Aorta (tissue), 5 donors: ENCODE results near the gene SLC6A12. TPM values are rescaled to one million over a fixed set of nuclear protein-coding genes. Genes with fewer than 3 reads are reported as not detected.

Experiments used
- ATAC-seq: fragments of 200-7000 bp; cut with Tn5 transposase; one replicate; pipeline ENCODE4 v1.9.1; 2022; ENCODE audit warnings: moderate library complexity; ENCODE audit not compliant: low FRiP score
- DNase-seq, 2 donors: peaks; one replicate each; pipeline ENCODE4 v3.0.0-alpha.2; 2020
- H3K27ac ChIP-seq, 2 donors: one replicate each; pipeline ENCODE4 v1.5.1; 2013; ENCODE audit warnings: low read length in 2 of 2, mild to moderate bottlenecking in 2 of 2, moderate library complexity in 2 of 2, control low read depth in 1 of 2, inconsistent platforms in 1 of 2, low read depth in 1 of 2
- H3K27me3 ChIP-seq, 2 donors: one replicate each; pipeline ENCODE4 v1.6.1; 2013; ENCODE audit warnings: control low read depth in 1 of 2, low read length in 1 of 2, mild to moderate bottlenecking in 1 of 2, moderate library complexity in 1 of 2; ENCODE audit not compliant: insufficient read depth in 2 of 2, control insufficient read depth in 1 of 2
- H3K36me3 ChIP-seq, 2 donors: one replicate each; pipeline ENCODE4 v1.6.1; 2013; ENCODE audit warnings: control low read depth in 1 of 2, low read length in 1 of 2, mild to moderate bottlenecking in 1 of 2; ENCODE audit not compliant: insufficient read depth in 2 of 2, control insufficient read depth in 1 of 2
- H3K4me1 ChIP-seq, 2 donors: one replicate each; pipeline ENCODE4 v1.6.1; 2013; ENCODE audit warnings: low read length in 2 of 2, control low read depth in 1 of 2, mild to moderate bottlenecking in 1 of 2, moderate library complexity in 1 of 2; ENCODE audit not compliant: insufficient read depth in 2 of 2, control insufficient read depth in 1 of 2
- H3K4me3 ChIP-seq, 2 donors: one replicate each; pipeline ENCODE4 v1.5.1; 2013; ENCODE audit warnings: low read length in 2 of 2, control low read depth in 1 of 2, mild to moderate bottlenecking in 1 of 2
- H3K9me3 ChIP-seq: one replicate; pipeline ENCODE4 v1.6.1; 2013; ENCODE audit warnings: mild to moderate bottlenecking, low read length; ENCODE audit not compliant: control insufficient read depth
- WGBS, 2 donors: extraction: QIAGEN DNeasy Blood & Tissue Kit; methylation state at CpG; one replicate each; pipeline ENCODE4 v1.1.7; 2013; 5-methylcytosine and 5-hydroxymethylcytosine counted together
- intact Hi-C, 2 donors: fragments of 100-400 bp; cut with DNase I; formaldehyde crosslinking; loops; one replicate each; pipeline versions ENCODE4 v1.14.2 to v1.15.0; 2022
- polyA plus RNA-seq, 2 donors: library from polyadenylated mRNA; stranded (reverse); fragments of 200-250 nt; gene quantifications; one replicate each; pipeline ENCODE4 v1.2.3, GENCODE V29; 2013
- total RNA-seq, 2 donors: library from RNA; stranded (reverse); fragmentation: NEBNext Ultra II Directional; extraction: Animal tissue kit (Norgen Biotek cat#: 25700); gene quantifications; one replicate each; pipeline ENCODE4 v1.2.1, GENCODE V29; 2021
- donor health status: healthy with polysubstance abuse.
- donor health status: Bipolar disorder and iron deficiency.
- donor health status: DM: no; HTN: no; CAD: no.
- donor health status: DM: no; HTN: no; CAD: no.
- donor health status: DM: yes; HTN: yes; CAD: no.

The SLC6A12 gene
- total and polyA plus RNA-seq, 4 donors = 0.38 to 2.2 (median 1.3) TPM; not detected in 1

GRCh38 chr12:202081-202731 is 11.8 kb downstream of the SLC6A12 start:
- H3K36me3 ChIP-seq = no peaks in the 10 kb centered on the region
- no peak overlapping the region for H3K4me3 ChIP-seq
- no peaks in the 10 kb centered on the region for H3K4me1 ChIP-seq
- intact Hi-C loops = no loop called here
- no peaks in the 10 kb centered on the region for H3K27me3 ChIP-seq
- DNase-seq (peak in 1 of 2 donors; percentile 68), ATAC-seq (no peak)
- no peaks in the 10 kb centered on the region for H3K9me3 ChIP-seq
- WGBS, 2 donors = 43 to 49% methylated on average over 15 of the region's 15 CpGs
- no peak overlapping the region for H3K27ac ChIP-seq

GRCh38 chr12:201361-201760 is 12.6 kb downstream of the SLC6A12 start:
- WGBS, 2 donors = 78 to 80% methylated on average over 8 of the region's 8 CpGs
- H3K4me3 ChIP-seq = no peak overlapping the region
- no peak for ATAC-seq

GRCh38 chr12:198705-199104 is 15.3 kb downstream of the SLC6A12 start:
- no peak overlapping the region for H3K27ac ChIP-seq
- H3K36me3 ChIP-seq = no peaks in the 10 kb centered on the region
- WGBS, 2 donors = 58 to 61% methylated on average over 9 of the region's 9 CpGs
- DNase-seq (no peak), ATAC-seq (no peak)
- intact Hi-C loops = no loop called here
- no peak overlapping the region for H3K4me3 ChIP-seq
- no peaks in the 10 kb centered on the region for H3K4me1 ChIP-seq
- H3K9me3 ChIP-seq = no peaks in the 10 kb centered on the region
- H3K27me3 ChIP-seq = no peaks in the 10 kb centered on the region

More at GRCh38 chr12:201361-201760, 12.6 kb downstream of the SLC6A12 start:
- no peaks in the 10 kb centered on the region for H3K4me1 ChIP-seq
- peak in 1 of 2 donors; percentile 32 for DNase-seq
- H3K27me3 ChIP-seq = no peaks in the 10 kb centered on the region
- intact Hi-C loops = no loop called here
- no peaks in the 10 kb centered on the region for H3K9me3 ChIP-seq
- no peaks in the 10 kb centered on the region for H3K36me3 ChIP-seq
- no peak overlapping the region for H3K27ac ChIP-seq

- Histone ChIP-seq H3K36me3 (no peaks in the 10 kb centered on the region), H3K4me1 (no peaks in the 10 kb centered on the region), H3K9me3 (no peaks in the 10 kb centered on the region), H3K27me3 (no peaks in the 10 kb centered on the region), H3K27ac (no peak overlapping the region), H3K4me3 (no peak overlapping the region)
- 89 to 95% methylated on average over 11 of the region's 11 CpGs for WGBS, 2 donors
- intact Hi-C loops = no loop called here
- DNase-seq = no peak
- ATAC-seq = no peak
Measured at GRCh38 chr12:197911-198695, 15.9 kb downstream of the SLC6A12 start.

- Histone ChIP-seq H3K9me3 (no peaks in the 10 kb centered on the region), H3K27ac (no peak overlapping the region), H3K4me3 (no peak overlapping the region), H3K36me3 (no peaks in the 10 kb centered on the region), H3K27me3 (no peaks in the 10 kb centered on the region), H3K4me1 (no peaks in the 10 kb centered on the region)
- 84 to 88% methylated on average over 3 of the region's 3 CpGs for WGBS, 2 donors
- DNase-seq (no peak), ATAC-seq (no peak)
- intact Hi-C loops = no loop called here
Measured at GRCh38 chr12:197347-197746, 16.6 kb downstream of the SLC6A12 start.

- DNase-seq = peak in 1 of 2 donors; percentile 17
- intact Hi-C loops = no loop called here
- WGBS, 2 donors = 74 to 75% methylated on average over 4 of the region's 4 CpGs
- Histone ChIP-seq H3K9me3 (no peaks in the 10 kb centered on the region), H3K4me3 (no peak overlapping the region), H3K27ac (no peak overlapping the region), H3K27me3 (no peaks in the 10 kb centered on the region), H3K4me1 (no peaks in the 10 kb centered on the region), H3K36me3 (no peaks in the 10 kb centered on the region)
- no peak for ATAC-seq
Measured at GRCh38 chr12:196436-196835, 17.5 kb downstream of the SLC6A12 start.

GRCh38 chr12:195951-196350 is 18.0 kb downstream of the SLC6A12 start:
- DNase-seq (no peak), ATAC-seq (no peak)
- Histone ChIP-seq H3K9me3 (no peaks in the 10 kb centered on the region), H3K4me3 (no peak overlapping the region), H3K27me3 (no peaks in the 10 kb centered on the region), H3K27ac (no peak overlapping the region), H3K4me1 (no peaks in the 10 kb centered on the region), H3K36me3 (no peaks in the 10 kb centered on the region)
- 92 to 93% methylated on average over 15 of the region's 15 CpGs for WGBS, 2 donors
- intact Hi-C loops = no loop called here

GRCh38 chr12:195156-195555 is 18.8 kb downstream of the SLC6A12 start:
- DNase-seq (no peak), ATAC-seq (no peak)
- WGBS, 2 donors = 69 to 72% methylated on average over 5 of the region's 5 CpGs
- intact Hi-C loops = no loop called here
- no peak overlapping the region for H3K4me3 ChIP-seq
- no peaks in the 10 kb centered on the region for H3K36me3 ChIP-seq
- no peak overlapping the region for H3K27ac ChIP-seq
- H3K9me3 ChIP-seq = no peaks in the 10 kb centered on the region
- H3K27me3 ChIP-seq = no peaks in the 10 kb centered on the region
- no peaks in the 10 kb centered on the region for H3K4me1 ChIP-seq

GRCh38 chr12:194276-194675 is 19.7 kb downstream of the SLC6A12 start:
- WGBS, 2 donors = 80 to 84% methylated on average over 7 of the region's 7 CpGs
- Histone ChIP-seq H3K36me3 (no peaks in the 10 kb centered on the region), H3K27ac (no peak overlapping the region), H3K4me1 (no peaks in the 10 kb centered on the region), H3K27me3 (no peaks in the 10 kb centered on the region), H3K4me3 (no peak overlapping the region), H3K9me3 (no peaks in the 10 kb centered on the region)
- ATAC-seq (no peak), DNase-seq (no peak)
- intact Hi-C loops = no loop called here
